ENCODE results near the gene GP2. TPM values are rescaled to one million over a fixed set of nuclear protein-coding genes. Genes with fewer than 3 reads are reported as not detected.

Gene GP2
- polyA plus RNA-seq, 3 donors, result not detected

DNA sequence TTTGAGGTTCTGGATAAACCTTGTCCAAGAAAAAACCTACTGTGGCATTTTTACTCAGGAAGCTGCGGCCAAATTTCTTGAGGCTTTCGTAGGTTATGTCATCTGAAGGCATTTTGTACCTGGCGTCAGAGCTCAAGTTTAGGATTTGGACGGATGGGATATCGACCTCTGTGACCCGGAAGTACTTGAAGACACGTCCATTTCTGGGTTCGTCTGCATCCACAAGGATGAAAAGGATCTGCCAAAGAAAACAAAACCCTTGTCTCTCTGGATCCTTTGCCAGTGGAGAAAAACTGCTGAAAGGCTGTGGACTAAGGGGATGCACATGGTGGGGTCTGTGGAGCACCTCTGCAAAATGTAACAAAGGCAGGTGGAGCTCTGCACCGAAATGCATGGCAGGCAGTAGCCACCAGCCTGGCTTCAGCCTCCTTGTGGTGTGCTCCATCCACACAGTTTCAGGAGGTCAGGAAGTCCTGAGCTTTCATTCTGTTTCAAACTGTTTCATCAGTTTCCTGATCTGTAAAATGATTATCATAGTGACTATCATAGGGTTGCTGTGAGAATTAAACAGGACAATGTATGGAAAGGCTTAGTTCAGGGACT is 42.2 kb upstream of the GP2 start:
- Histone ChIP-seq H4K20me1 (ENCODE audit: insufficient read depth, low read length) (no peaks in the 10 kb centered on the region), H3K9me3 (replicated peaks in 1 of 2; ENCODE audit: control insufficient read depth in 1 of 2, insufficient read depth in 1 of 2, low read length in 2 of 2) (no peaks in the 10 kb centered on the region), H3K9ac (ENCODE audit: insufficient read depth, low read length, poor library complexity, severe bottlenecking) (no peak overlapping the region), H3K4me1 (ENCODE audit: control insufficient read depth in 1 of 2, insufficient read depth in 2 of 2, low read length in 2 of 2) (no peaks in the 10 kb centered on the region), H3K4me3 (replicated peaks in 1 of 3; ENCODE audit: low read depth in 2 of 3, low read length in 3 of 3) (no peak overlapping the region), H3K27me3 (ENCODE audit: control insufficient read depth in 2 of 2, insufficient read depth in 2 of 2, low read length in 2 of 2) (no peaks in the 10 kb centered on the region), H3K4me2 (replicated peaks; ENCODE audit: extremely low read depth, low read length, poor library complexity, severe bottlenecking) (no peak overlapping the region), H2AFZ (ENCODE audit: insufficient read depth, low read depth, low read length, poor library complexity, severe bottlenecking) (no peak overlapping the region), H3K36me3 (replicated peaks in 1 of 2; ENCODE audit: control insufficient read depth in 1 of 2, insufficient read depth in 2 of 2, low read length in 2 of 2) (no peaks in the 10 kb centered on the region), H3K79me2 (ENCODE audit: insufficient read depth, low read length) (no peaks in the 10 kb centered on the region), H3K27ac (ENCODE audit: low read depth in 1 of 2, low read length in 2 of 2) (no peak overlapping the region)
- DNase-seq, result no peak
- Mint-ChIP-seq H3K9me3 (no peaks in the 10 kb centered on the region), H3K4me3 (no peak overlapping the region), H3K27me3 (ENCODE audit: low read depth in 3 of 3) (peaks cover 2 to 9% (median 8%) of the 10 kb centered on the region in 3 donors), H3K36me3 (no peaks in the 10 kb centered on the region), H3K27ac (no peak overlapping the region), H3K4me1 (no peaks in the 10 kb centered on the region)
- 83% methylated on average over 9 of the region's 9 CpGs for WGBS (ENCODE audit: insufficient coverage)
- TF ChIP-seq, protein P1, sequence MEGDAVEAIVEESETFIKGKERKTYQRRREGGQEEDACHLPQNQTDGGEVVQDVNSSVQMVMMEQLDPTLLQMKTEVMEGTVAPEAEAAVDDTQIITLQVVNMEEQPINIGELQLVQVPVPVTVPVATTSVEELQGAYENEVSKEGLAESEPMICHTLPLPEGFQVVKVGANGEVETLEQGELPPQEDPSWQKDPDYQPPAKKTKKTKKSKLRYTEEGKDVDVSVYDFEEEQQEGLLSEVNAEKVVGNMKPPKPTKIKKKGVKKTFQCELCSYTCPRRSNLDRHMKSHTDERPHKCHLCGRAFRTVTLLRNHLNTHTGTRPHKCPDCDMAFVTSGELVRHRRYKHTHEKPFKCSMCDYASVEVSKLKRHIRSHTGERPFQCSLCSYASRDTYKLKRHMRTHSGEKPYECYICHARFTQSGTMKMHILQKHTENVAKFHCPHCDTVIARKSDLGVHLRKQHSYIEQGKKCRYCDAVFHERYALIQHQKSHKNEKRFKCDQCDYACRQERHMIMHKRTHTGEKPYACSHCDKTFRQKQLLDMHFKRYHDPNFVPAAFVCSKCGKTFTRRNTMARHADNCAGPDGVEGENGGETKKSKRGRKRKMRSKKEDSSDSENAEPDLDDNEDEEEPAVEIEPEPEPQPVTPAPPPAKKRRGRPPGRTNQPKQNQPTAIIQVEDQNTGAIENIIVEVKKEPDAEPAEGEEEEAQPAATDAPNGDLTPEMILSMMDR (IDR thresholded peaks at IDR 0.05), result no peak
- intact Hi-C loops (cut with micrococcal nuclease), result no loop called here

DNA sequence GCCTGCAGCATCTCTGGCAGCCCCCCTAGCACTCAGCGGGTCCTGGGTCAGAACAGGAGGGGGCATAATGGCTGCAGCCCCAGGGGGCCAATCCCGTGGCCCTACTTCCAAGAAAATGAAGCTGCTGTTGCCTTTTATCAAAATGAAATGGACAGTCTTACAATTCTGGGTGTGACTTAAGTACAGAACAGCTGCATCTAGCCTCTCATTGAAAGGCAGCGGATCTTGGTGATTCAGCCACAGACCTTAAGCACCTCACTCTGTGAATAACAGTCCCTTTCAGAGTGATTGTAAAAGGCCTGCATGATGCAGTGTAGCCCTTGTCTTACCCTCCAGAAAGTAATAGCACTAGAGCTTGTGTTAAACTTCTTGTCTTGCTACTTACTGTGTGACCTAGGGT is 36.7 kb upstream of the GP2 start:
- TF ChIP-seq, protein P1 (IDR thresholded peaks at IDR 0.05), result no peak

More for the DNA sequence above, 36.7 kb upstream of the GP2 start:
- Histone ChIP-seq H3K9me3 (replicated peaks in 1 of 2; ENCODE audit: control insufficient read depth in 1 of 2, insufficient read depth in 1 of 2, low read length in 2 of 2) (no peaks in the 10 kb centered on the region), H4K20me1 (ENCODE audit: insufficient read depth, low read length) (no peaks in the 10 kb centered on the region), H3K36me3 (replicated peaks in 1 of 2; ENCODE audit: control insufficient read depth in 1 of 2, insufficient read depth in 2 of 2, low read length in 2 of 2) (no peaks in the 10 kb centered on the region), H3K4me2 (replicated peaks; ENCODE audit: extremely low read depth, low read length, poor library complexity, severe bottlenecking) (no peak overlapping the region), H3K27ac (ENCODE audit: low read depth in 1 of 2, low read length in 2 of 2) (no peak overlapping the region), H3K9ac (ENCODE audit: insufficient read depth, low read length, poor library complexity, severe bottlenecking) (no peak overlapping the region), H3K27me3 (ENCODE audit: control insufficient read depth in 2 of 2, insufficient read depth in 2 of 2, low read length in 2 of 2) (no peaks in the 10 kb centered on the region), H2AFZ (ENCODE audit: insufficient read depth, low read depth, low read length, poor library complexity, severe bottlenecking) (no peak overlapping the region), H3K4me3 (replicated peaks in 1 of 3; ENCODE audit: low read depth in 2 of 3, low read length in 3 of 3) (no peak overlapping the region), H3K4me1 (ENCODE audit: control insufficient read depth in 1 of 2, insufficient read depth in 2 of 2, low read length in 2 of 2) (no peaks in the 10 kb centered on the region), H3K79me2 (ENCODE audit: insufficient read depth, low read length) (no peaks in the 10 kb centered on the region)
- DNase-seq, result no peak
- Mint-ChIP-seq H3K4me3 (no peak overlapping the region), H3K27ac (no peak overlapping the region), H3K36me3 (no peaks in the 10 kb centered on the region), H3K9me3 (peaks cover 0 to 1% (median 0%) of the 10 kb centered on the region in 7 donors), H3K27me3 (ENCODE audit: low read depth in 3 of 3) (peaks cover 2 to 5% (median 3%) of the 10 kb centered on the region in 3 donors), H3K4me1 (no peaks in the 10 kb centered on the region)
- 90% methylated on average over 3 of the region's 3 CpGs for WGBS (ENCODE audit: insufficient coverage)
- intact Hi-C loops (cut with micrococcal nuclease), result no loop called here
